T-helper 2 cell treated with Interferon-gamma antibody and Interleukin-4, amounts not matched to agents 5 μg/mL and 100 μg/mL, for 36 hours (primary cell): ENCODE results near the gene TTLL11.

ENCODE experiments used
- DNase-seq: peaks from one replicate; pipeline ENCODE4 v3.0.0; 2021; ENCODE audit warnings: low spot score
- H3K27ac Mint-ChIP-seq: one replicate; pipeline ENCODE4 v1.8.0; 2021; ENCODE audit warnings: mild to moderate bottlenecking, mixed read lengths
- H3K27me3 Mint-ChIP-seq: one replicate; pipeline ENCODE4 v1.8.0; 2021; ENCODE audit warnings: low read depth, mixed read lengths
- H3K36me3 Mint-ChIP-seq: one replicate; pipeline ENCODE4 v1.8.0; 2021; ENCODE audit warnings: low read depth, mixed read lengths
- H3K4me1 Mint-ChIP-seq: one replicate; pipeline ENCODE4 v1.8.0; 2021; ENCODE audit warnings: low read depth, mixed read lengths
- H3K4me3 Mint-ChIP-seq: one replicate; pipeline ENCODE4 v1.8.0; 2022; ENCODE audit warnings: mild to moderate bottlenecking, moderate library complexity, mixed read lengths
- H3K9me3 Mint-ChIP-seq: one replicate; pipeline ENCODE4 v1.8.0; 2021; ENCODE audit warnings: mixed read lengths

Gene TTLL11, protein sequence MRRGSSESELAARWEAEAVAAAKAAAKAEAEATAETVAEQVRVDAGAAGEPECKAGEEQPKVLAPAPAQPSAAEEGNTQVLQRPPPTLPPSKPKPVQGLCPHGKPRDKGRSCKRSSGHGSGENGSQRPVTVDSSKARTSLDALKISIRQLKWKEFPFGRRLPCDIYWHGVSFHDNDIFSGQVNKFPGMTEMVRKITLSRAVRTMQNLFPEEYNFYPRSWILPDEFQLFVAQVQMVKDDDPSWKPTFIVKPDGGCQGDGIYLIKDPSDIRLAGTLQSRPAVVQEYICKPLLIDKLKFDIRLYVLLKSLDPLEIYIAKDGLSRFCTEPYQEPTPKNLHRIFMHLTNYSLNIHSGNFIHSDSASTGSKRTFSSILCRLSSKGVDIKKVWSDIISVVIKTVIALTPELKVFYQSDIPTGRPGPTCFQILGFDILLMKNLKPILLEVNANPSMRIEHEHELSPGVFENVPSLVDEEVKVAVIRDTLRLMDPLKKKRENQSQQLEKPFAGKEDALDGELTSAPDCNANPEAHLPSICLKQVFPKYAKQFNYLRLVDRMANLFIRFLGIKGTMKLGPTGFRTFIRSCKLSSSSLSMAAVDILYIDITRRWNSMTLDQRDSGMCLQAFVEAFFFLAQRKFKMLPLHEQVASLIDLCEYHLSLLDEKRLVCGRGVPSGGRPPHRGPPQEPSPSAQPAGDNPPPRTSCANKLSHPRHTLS

DNA sequence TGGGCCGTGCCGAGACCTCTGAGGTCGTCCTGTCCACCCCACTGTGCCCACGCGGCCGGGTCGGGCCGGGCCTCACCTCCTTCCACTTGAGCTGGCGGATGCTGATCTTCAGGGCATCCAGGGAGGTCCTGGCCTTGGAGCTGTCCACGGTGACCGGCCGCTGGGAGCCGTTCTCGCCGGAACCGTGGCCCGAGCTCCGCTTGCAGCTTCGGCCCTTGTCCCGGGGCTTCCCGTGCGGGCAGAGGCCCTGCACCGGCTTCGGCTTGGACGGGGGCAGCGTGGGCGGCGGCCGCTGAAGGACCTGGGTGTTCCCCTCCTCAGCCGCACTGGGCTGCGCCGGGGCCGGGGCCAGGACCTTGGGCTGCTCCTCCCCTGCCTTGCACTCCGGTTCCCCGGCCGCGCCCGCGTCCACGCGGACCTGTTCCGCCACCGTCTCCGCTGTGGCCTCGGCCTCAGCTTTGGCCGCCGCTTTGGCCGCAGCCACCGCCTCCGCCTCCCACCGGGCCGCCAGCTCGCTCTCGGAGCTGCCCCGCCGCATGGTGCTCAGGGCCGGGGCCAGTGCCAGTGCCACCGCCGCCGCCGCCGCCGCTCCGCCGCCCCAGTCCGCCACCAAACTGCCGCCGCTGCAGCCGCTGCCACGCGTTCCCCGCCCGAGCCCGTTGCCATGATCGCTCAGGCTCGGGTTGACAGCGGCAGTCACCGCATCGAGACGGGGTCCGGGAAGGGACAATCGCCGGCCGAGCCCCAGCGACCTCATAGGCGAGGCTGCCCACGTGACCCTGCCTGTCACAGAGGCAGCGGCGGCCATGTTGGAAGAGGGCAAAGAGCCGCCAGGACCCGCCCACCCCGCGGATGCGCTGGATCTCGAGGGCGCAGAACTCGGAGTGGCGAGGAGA, at the start of gene TTLL11:
TSS of gene TTLL11 (minus strand) at position 698 of the 896 bp plus-strand sequence. CDS start at position 538, 160 bp downstream.
- peak; percentile 94 for DNase-seq
- Mint-ChIP-seq H3K27ac (peak within 1 kb of the TSS; percentile 71), H3K36me3 (no peaks in the 10 kb centered on the region), H3K9me3 (no peaks in the 10 kb centered on the region), H3K27me3 (peaks cover 10% of the 10 kb centered on the region), H3K4me1 (peaks cover 16% of the 10 kb centered on the region), H3K4me3 (peak within 1 kb of the TSS; percentile 84)

DNA sequence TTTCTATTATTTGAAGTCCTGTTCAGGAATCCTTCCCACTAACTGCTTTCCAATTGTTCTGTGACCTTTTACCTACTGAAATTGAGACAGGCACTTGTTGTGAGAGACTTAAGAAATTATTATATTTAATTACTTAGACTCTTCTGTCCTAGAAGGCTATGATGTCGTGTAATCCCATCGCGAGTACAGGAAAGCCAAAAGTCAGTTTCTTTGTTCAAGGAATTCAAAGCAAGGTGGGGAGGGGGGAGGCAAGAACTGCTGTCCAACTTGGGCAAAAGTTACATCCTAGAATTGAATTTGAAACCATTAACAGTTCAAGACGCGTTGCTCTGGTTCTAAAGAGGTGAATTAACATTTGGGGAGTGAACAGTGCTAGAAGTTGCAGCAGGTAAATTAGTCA, 48.6 kb upstream of the TTLL11 start:
- H3K36me3 Mint-ChIP-seq: peaks cover 19% of the 10 kb centered on the region
- no peak for DNase-seq
- no peaks in the 10 kb centered on the region for H3K4me1 Mint-ChIP-seq
- H3K4me3 Mint-ChIP-seq: no peak overlapping the region
- H3K9me3 Mint-ChIP-seq: no peaks in the 10 kb centered on the region
- no peaks in the 10 kb centered on the region for H3K27me3 Mint-ChIP-seq
- no peak overlapping the region for H3K27ac Mint-ChIP-seq

DNA sequence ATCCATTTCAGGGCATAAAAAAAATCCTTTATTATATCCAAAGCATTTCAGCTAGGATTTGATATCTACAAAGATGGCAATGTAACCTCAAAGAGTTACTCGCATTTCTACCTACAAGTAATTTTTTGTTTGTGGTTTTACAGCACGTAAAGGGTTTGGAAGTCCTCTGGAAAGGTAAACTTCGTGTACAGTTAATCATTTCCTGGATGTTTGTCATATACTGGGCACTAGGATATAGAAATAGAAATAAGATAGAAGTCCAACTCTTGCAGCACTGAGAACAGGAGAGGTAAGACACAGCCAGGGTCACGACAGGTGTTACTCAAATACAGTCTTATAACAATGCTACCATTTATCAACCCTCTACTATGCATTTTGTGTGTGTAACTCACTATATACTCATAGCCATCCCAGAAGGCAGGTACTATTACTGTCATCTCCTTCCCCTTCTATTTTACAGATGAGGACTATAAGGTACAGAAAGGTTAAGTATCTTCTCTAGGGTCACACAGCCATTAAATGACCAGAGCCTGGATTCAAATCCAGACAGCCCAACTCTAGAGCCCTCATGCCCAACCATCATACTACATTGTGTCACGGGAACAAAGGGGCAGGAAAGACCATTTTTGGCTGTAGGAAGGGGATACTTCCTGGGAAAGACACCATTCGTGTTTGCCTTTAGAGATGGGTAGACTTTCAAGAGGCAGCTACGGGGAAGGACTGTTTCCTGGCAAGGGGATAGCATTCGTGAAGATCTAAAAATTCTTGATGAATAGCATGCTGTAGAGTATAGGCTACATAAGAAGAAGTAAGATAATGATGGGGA, 47.5 kb upstream of the TTLL11 start:
- Mint-ChIP-seq H3K27ac (no peak overlapping the region), H3K9me3 (no peaks in the 10 kb centered on the region), H3K4me1 (no peaks in the 10 kb centered on the region), H3K27me3 (no peaks in the 10 kb centered on the region), H3K36me3 (peaks cover 17% of the 10 kb centered on the region), H3K4me3 (no peak overlapping the region)
- no peak for DNase-seq

DNA sequence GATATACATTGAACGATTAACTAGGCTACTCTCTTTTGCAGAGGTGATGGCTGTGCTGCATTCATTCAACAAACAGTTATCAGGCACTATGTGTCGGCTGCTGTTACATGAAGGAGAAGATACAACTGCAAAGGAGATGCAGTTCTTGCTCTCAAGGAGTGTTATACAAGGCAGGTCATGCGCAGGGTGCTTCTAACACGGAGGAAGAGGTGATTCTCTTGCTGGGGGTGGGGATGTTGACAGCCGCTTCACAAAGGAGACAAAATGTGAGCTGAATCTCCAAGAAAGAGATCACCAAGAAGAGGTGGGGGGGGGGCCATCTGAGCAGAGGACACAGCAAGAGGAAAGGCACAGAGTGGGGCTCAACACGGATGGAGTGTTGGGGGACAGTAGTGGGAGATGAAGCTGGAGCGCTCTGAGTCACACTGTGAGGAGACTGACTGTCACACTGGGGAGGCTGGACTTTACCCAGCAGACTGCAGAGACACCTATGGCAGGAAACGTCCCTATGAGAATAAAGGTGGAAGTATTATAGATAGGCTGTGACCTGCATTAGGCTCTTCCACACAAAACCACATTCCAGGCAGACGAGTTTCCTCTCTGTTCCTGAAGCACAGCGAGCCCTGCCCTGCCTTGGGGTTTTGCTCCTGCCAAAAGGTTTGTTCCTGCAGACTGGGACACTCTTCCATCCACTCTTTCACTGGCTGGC, 45.6 kb upstream of the TTLL11 start:
- H3K27ac Mint-ChIP-seq: no peak overlapping the region
- no peaks in the 10 kb centered on the region for H3K9me3 Mint-ChIP-seq
- H3K4me3 Mint-ChIP-seq: no peak overlapping the region
- no peaks in the 10 kb centered on the region for H3K4me1 Mint-ChIP-seq
- no peaks in the 10 kb centered on the region for H3K27me3 Mint-ChIP-seq
- no peak for DNase-seq
- peaks cover 6% of the 10 kb centered on the region for H3K36me3 Mint-ChIP-seq

DNA sequence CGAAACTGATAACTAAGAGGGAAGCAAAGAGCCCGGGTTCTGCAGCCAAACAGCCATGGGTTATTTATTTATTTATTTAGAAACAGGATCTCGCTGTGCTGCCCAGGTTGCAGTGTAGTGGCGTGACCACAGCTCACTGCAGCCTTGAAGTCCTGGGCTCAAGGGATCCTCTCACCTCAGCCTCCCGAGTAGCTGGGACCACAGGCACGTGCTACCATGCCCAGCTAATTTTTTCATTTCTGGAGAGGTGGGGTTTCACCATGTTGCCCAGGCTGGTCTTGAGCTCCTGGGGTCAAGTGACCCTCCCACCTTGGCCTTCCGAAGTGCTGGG, 42.4 kb upstream of the TTLL11 start:
- H3K9me3 Mint-ChIP-seq: no peaks in the 10 kb centered on the region
- DNase-seq: no peak
- no peaks in the 10 kb centered on the region for H3K36me3 Mint-ChIP-seq
- H3K27ac Mint-ChIP-seq: no peak overlapping the region
- peaks cover 7% of the 10 kb centered on the region for H3K27me3 Mint-ChIP-seq
- H3K4me1 Mint-ChIP-seq: no peaks in the 10 kb centered on the region
- no peak overlapping the region for H3K4me3 Mint-ChIP-seq

DNA sequence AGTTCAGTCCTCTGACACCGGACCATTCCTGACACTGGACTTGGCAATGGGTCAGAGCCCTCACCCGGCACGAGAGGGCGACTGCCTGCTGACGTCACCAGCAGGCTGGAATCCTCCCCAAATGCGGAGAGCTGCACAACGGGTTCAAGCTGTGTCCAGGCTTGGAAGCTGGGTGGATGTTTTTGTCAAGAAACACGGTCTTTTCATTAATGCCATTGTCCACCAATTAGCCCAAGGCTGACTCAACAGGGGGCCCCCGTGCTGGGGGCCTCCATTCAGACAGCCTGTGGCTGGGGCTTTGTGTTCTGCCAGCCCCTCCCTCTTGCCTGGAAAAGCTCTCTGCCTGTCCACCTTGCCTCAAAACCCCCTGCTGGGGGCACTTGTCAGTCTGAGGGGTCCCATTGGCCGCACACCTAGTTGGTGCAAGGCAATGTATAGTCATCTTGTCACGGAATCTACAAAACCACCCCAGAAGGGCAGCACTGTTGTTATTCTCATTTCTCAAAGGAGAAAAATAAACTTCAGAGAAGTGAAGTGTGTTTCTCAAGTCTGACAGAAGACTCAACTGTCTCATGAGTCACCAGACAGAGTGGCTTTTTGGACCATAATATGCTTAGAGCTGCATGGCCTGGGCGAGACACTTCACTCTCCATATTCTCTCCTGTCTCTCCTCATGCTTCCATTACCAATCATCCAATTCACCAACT, 41.9 kb upstream of the TTLL11 start:
- DNase-seq: no peak
- peaks cover 7% of the 10 kb centered on the region for H3K27me3 Mint-ChIP-seq
- no peak overlapping the region for H3K4me3 Mint-ChIP-seq
- H3K27ac Mint-ChIP-seq: no peak overlapping the region
- H3K9me3 Mint-ChIP-seq: no peaks in the 10 kb centered on the region
- H3K4me1 Mint-ChIP-seq: no peaks in the 10 kb centered on the region
- no peaks in the 10 kb centered on the region for H3K36me3 Mint-ChIP-seq

DNA sequence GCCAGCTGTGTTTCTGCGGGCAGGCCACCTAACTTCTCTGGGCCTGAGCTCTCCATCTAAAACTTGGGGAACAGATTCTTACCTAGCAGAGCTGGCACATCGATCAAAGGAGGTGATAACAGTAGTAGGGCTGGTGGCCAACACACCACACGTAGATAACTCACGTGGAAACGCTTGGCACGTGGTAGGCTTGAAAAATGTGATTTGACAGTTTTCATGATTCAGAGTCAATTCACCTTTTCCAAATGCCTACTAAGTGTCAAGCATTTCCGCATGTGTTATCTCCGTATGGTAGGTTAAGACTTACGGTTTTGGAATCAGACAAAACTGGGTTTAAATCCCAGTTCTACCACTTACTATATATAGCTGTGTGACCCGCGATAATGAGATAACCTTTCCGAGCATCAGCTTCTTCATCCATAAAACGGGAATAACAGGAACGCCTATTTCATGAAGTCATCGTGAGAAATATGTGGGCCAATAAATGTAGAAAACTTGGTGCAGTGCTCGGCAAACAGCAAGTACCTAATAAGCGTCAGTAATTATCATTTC, 41.0 kb upstream of the TTLL11 start:
- Mint-ChIP-seq H3K4me1 (no peaks in the 10 kb centered on the region), H3K9me3 (no peaks in the 10 kb centered on the region), H3K27ac (no peak overlapping the region), H3K36me3 (no peaks in the 10 kb centered on the region), H3K27me3 (peaks cover 12% of the 10 kb centered on the region), H3K4me3 (no peak overlapping the region)
- DNase-seq: no peak

DNA sequence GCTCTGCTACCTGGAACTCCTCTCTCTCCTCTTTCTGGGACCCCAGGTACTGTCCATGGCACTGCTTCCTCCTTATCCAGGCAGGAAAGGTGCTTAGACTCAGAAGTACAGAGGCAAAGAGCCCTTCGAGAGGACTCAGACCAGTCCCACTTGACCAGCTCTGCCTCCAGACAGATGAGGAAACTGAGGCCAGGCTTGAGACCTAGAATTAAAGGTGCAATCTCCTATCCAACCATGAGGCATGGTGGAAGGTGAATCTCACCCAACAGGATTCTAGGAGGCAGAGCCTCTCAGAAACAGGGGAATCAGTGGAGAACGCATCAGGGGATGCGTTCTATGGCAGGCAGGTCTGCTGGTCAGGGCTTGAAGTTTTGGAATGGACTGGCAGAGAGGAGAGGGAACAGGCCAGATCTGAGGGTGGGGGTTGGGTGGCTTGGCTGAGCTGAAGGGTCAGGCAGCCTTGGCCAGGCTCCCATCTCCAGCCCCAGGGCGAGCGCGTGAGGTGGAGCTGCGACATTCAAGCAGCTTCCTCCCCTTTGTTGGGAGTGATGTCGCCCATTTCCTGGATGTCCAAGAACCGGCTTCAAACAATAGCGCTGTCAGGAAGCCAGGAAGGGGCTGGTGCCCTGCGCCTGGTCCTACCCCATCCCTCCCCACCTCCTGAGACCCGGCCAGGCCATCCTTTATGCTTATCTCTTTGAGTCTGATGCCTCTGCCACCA, 40.3 kb upstream of the TTLL11 start:
- Mint-ChIP-seq H3K27ac (no peak overlapping the region), H3K4me3 (no peak overlapping the region), H3K9me3 (no peaks in the 10 kb centered on the region), H3K4me1 (no peaks in the 10 kb centered on the region), H3K36me3 (no peaks in the 10 kb centered on the region), H3K27me3 (peaks cover 12% of the 10 kb centered on the region)
- DNase-seq: no peak

DNA sequence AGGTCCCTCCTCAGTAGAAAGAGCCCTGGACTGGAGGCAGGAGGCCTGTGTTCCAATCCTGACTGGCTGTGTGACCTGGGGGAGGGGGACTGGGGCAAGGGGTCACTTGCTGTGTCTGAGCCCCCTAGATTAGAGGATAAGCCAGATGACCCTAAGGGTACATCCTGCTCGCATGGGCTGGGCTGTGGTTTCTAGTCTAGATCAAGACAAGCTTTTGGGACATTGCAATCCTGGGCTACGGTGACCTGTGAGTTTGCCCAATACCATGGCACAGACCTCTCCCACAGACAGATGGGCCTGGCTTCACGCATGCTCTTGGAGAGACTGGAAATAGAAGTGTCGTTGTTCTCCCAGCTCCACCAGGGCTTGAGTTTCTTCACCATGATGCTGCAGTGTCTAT, 39.4 kb upstream of the TTLL11 start:
- no peaks in the 10 kb centered on the region for H3K9me3 Mint-ChIP-seq
- H3K27ac Mint-ChIP-seq: no peak overlapping the region
- DNase-seq: no peak
- H3K27me3 Mint-ChIP-seq: peaks cover 16% of the 10 kb centered on the region
- no peak overlapping the region for H3K4me3 Mint-ChIP-seq
- H3K36me3 Mint-ChIP-seq: no peaks in the 10 kb centered on the region
- H3K4me1 Mint-ChIP-seq: no peaks in the 10 kb centered on the region

DNA sequence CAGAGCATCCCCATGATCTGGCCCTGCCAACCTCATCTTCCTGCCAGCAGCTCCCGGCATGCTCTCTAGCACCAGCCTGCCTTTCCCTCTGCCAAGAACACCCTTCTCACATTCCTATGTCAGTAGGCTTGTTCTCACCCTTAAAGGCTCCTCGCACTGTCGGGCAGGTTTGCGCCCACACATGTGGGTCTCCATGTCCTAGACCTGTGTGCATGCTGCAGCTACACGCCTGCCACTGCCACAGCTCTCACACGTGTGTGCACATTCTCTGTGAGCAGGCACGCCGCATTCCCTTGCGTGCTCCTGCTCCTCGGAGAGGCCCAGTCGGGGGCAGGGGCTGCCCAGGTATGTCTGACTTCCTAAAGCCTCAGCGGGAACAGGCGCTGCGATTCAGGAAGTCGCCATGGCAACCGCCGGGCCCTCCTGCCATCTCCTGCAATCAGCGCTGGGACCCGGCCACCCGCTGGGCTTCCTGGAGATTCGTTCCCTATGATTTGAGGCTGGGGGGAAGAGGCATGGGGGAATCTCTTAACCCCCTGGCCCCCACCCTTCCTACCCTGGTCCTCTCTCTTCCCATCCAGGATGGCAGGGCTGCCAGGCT, 38.4 kb upstream of the TTLL11 start:
- no peaks in the 10 kb centered on the region for H3K36me3 Mint-ChIP-seq
- peaks cover 24% of the 10 kb centered on the region for H3K27me3 Mint-ChIP-seq
- DNase-seq: no peak
- no peaks in the 10 kb centered on the region for H3K9me3 Mint-ChIP-seq
- no peak overlapping the region for H3K4me3 Mint-ChIP-seq
- no peak overlapping the region for H3K27ac Mint-ChIP-seq
- peaks cover 2% of the 10 kb centered on the region for H3K4me1 Mint-ChIP-seq

DNA sequence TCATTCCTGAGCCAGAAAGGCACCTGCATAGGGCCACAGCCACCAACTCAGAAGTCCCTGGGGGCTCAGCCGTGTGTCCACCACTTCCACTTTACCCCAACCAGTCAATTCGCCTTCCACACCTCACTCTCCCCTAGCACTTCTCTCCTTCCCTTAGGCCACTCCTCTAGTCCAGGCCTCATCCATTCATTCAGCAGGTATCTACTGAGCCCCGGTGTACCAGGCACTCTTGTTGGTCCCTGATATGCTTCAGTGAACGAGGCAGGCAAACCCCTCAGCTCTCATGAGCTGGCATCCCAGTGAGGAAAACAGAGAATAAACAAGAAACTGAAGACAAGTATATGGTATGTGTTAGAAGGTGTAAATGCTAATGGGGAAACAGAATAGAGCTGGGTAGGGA, 37.7 kb upstream of the TTLL11 start:
- Mint-ChIP-seq H3K9me3 (no peaks in the 10 kb centered on the region), H3K4me3 (no peak overlapping the region), H3K27me3 (peaks cover 30% of the 10 kb centered on the region), H3K36me3 (no peaks in the 10 kb centered on the region), H3K4me1 (peaks cover 7% of the 10 kb centered on the region), H3K27ac (no peak overlapping the region)
- no peak for DNase-seq
